Left lung (tissue), 10 donors: ENCODE data around the gene CELF4. TPM values are rescaled to one million over a fixed set of nuclear protein-coding genes. Genes with fewer than 3 reads are reported as not detected.

Experiments used
- ATAC-seq: fragments of 200-7000 bp; cut with Tn5 transposase; one replicate; pipeline ENCODE4 v1.9.1; 2020; ENCODE audit warnings: moderate library complexity
- DNase-seq, 4 donors: peaks; one replicate each; pipeline ENCODE4 v3.0.0-alpha.2; 2013 to 2020
- H3K27ac ChIP-seq, 2 donors: fragments of 200-600 bp; sonication (generic) in 1 of 2; one replicate each; pipeline versions ENCODE4 v1.5.0 to v1.8.0; 2020 to 2021
- H3K27me3 ChIP-seq, 2 donors: fragments of 200-600 bp; sonication (generic) in 1 of 2; one replicate each; pipeline versions ENCODE4 v1.5.0 to v1.8.0; 2020 to 2021
- H3K36me3 ChIP-seq, 2 donors: fragments of 200-600 bp; sonication (generic) in 1 of 2; one replicate each; pipeline versions ENCODE4 v1.5.0 to v1.8.0; 2020 to 2021
- H3K4me1 ChIP-seq, 2 donors: fragments of 200-600 bp; one replicate each; pipeline ENCODE4 v1.8.0; 2021
- H3K4me3 ChIP-seq, 2 donors: fragments of 200-600 bp; sonication (generic) in 1 of 2; one replicate each; pipeline versions ENCODE4 v1.5.0 to v1.8.0; 2020 to 2021; ENCODE audit warnings: mild to moderate bottlenecking in 1 of 2
- H3K9me3 ChIP-seq, 2 donors: fragments of 200-600 bp; sonication (generic) in 1 of 2; one replicate each; pipeline versions ENCODE4 v1.5.0 to v1.8.0; 2020 to 2021
- CTCF ChIP-seq, 2 donors: fragments of 200-600 bp; sonication (generic) in 1 of 2; IDR thresholded peaks; one replicate each; pipeline versions ENCODE4 v1.5.0 to v1.8.0; 2021; ENCODE audit warnings: antibody characterized with exemption in 2 of 2
- intact Hi-C, 2 donors: fragments of 100-400 bp; cut with DNase I; formaldehyde crosslinking; loops; one replicate each; pipeline versions ENCODE4 v1.11.2 to v1.14.2; 2022
- polyA plus RNA-seq, 6 donors: library from polyadenylated mRNA; unstranded; fragments of 120-200 nt; gene quantifications; one replicate each; pipeline ENCODE4 v1.2.1, GENCODE V29; 2013; ENCODE audit not compliant: insufficient read length in 6 of 6
- total RNA-seq, 2 donors: library from RNA; stranded (reverse); fragmentation: NEBNext Ultra II Directional; extraction: Animal tissue kit (Norgen Biotek cat#: 25700); gene quantifications; one replicate each; pipeline ENCODE4 v1.2.1, GENCODE V29; 2021
- donor health status: DM: no; HTN: yes; CAD: no.
- donor health status: DM: no; HTN: no; CAD: no.

Gene CELF4
- total and polyA plus RNA-seq, 8 donors, result 1.1 to 10.3 (median 7.4) TPM

GRCh38 chr18:37493352-37493935 is 72.2 kb downstream of the CELF4 start:
- no peak overlapping the region for H3K27ac ChIP-seq
- H3K4me3 ChIP-seq, result no peak overlapping the region
- no peaks in the 10 kb centered on the region for H3K4me1 ChIP-seq
- H3K27me3 ChIP-seq, result peaks cover 0 to 36% of the 10 kb centered on the region in 2 donors
- ATAC-seq, result no peak
- H3K36me3 ChIP-seq, result no peaks in the 10 kb centered on the region
- intact Hi-C loops, result no loop called here
- TF ChIP-seq CTCF (IDR thresholded peaks at IDR 0.05), result no peak
- no peaks in the 10 kb centered on the region for H3K9me3 ChIP-seq
- DNase-seq, result no peak

- Histone ChIP-seq H3K9me3 (no peaks in the 10 kb centered on the region), H3K27me3 (peaks cover 0 to 41% of the 10 kb centered on the region in 2 donors), H3K36me3 (no peaks in the 10 kb centered on the region), H3K4me3 (no peak overlapping the region), H3K4me1 (no peaks in the 10 kb centered on the region), H3K27ac (no peak overlapping the region)
- no peak for TF ChIP-seq CTCF (IDR thresholded peaks at IDR 0.05)
- DNase-seq, result no peak
- ATAC-seq, result no peak
- intact Hi-C loops, result no loop called here
These were observed 72.6 kb downstream of the CELF4 start for GRCh38 chr18:37492952-37493351.

GRCh38 chr18:37491526-37491925 is 74.1 kb downstream of the CELF4 start:
- no peak overlapping the region for H3K4me3 ChIP-seq
- no peaks in the 10 kb centered on the region for H3K4me1 ChIP-seq
- no peak for TF ChIP-seq CTCF (IDR thresholded peaks at IDR 0.05)
- ATAC-seq (no peak), DNase-seq (no peak)
- no peaks in the 10 kb centered on the region for H3K36me3 ChIP-seq
- H3K27ac ChIP-seq, result no peak overlapping the region
- no peaks in the 10 kb centered on the region for H3K9me3 ChIP-seq
- peaks cover 7 to 56% of the 10 kb centered on the region in 2 donors for H3K27me3 ChIP-seq
- intact Hi-C loops, result no loop called here

GRCh38 chr18:37489998-37490397 is 75.6 kb downstream of the CELF4 start:
- peaks cover 19 to 71% of the 10 kb centered on the region in 2 donors for H3K27me3 ChIP-seq
- no peak for DNase-seq
- H3K27ac ChIP-seq, result no peak overlapping the region
- H3K4me3 ChIP-seq, result no peak overlapping the region
- H3K36me3 ChIP-seq, result no peaks in the 10 kb centered on the region
- intact Hi-C loops, result no loop called here
- peaks cover 0 to 10% of the 10 kb centered on the region in 2 donors for H3K4me1 ChIP-seq
- no peak for TF ChIP-seq CTCF (IDR thresholded peaks at IDR 0.05)
- no peak for ATAC-seq
- H3K9me3 ChIP-seq, result no peaks in the 10 kb centered on the region

GRCh38 chr18:37489011-37489410 is 76.6 kb downstream of the CELF4 start:
- intact Hi-C loops, result no loop called here
- peaks cover 28 to 81% of the 10 kb centered on the region in 2 donors for H3K27me3 ChIP-seq
- H3K9me3 ChIP-seq, result no peaks in the 10 kb centered on the region
- H3K27ac ChIP-seq, result no peak overlapping the region
- no peak overlapping the region for H3K4me3 ChIP-seq
- H3K36me3 ChIP-seq, result no peaks in the 10 kb centered on the region
- DNase-seq, result no peak
- H3K4me1 ChIP-seq, result peaks cover 0 to 11% of the 10 kb centered on the region in 2 donors
- no peak for TF ChIP-seq CTCF (IDR thresholded peaks at IDR 0.05)
- ATAC-seq, result no peak
